ENCODE data around the gene FADD. TPM values are rescaled to one million over a fixed set of nuclear protein-coding genes. Genes with fewer than 3 reads are reported as not detected.

Gene FADD
- total RNA-seq, 1 donor from 2014 or later: 40.8 TPM

- no peaks in the 10 kb centered on the region for H3K36me3 Mint-ChIP-seq (ENCODE audit: low read depth, unreplicated experiment)
- H3K4me3 Mint-ChIP-seq (ENCODE audit: unreplicated experiment): no peak overlapping the region
- no peaks in the 10 kb centered on the region for H3K4me1 Mint-ChIP-seq (ENCODE audit: low read depth, unreplicated experiment)
- peaks cover 39% of the 10 kb centered on the region for H3K27me3 Mint-ChIP-seq (ENCODE audit: low read depth, unreplicated experiment)
- no peaks in the 10 kb centered on the region for H3K9me3 Mint-ChIP-seq (ENCODE audit: unreplicated experiment)
- Histone ChIP-seq H3K27me3 (ENCODE audit: insufficient read depth, low read length) (peaks cover 2% of the 10 kb centered on the region), H3K27ac (ENCODE audit: low read depth, low read length) (no peak overlapping the region), H3K9ac (ENCODE audit: low read length) (no peak overlapping the region), H3K79me2 (ENCODE audit: insufficient read depth, low read length) (no peaks in the 10 kb centered on the region), H3K4me3 (ENCODE audit: insufficient read depth, low read depth, low read length) (no peak overlapping the region), H2AFZ (ENCODE audit: low read depth, low read length) (no peak overlapping the region), H3K36me3 (ENCODE audit: insufficient read depth, low read length) (no peaks in the 10 kb centered on the region), H4K20me1 (ENCODE audit: insufficient read depth, low read length) (no peaks in the 10 kb centered on the region), H3K9me3 (ENCODE audit: insufficient read depth, low read depth, low read length) (no peaks in the 10 kb centered on the region), H3K4me1 (ENCODE audit: insufficient read depth, low read length) (no peaks in the 10 kb centered on the region), H3K4me2 (ENCODE audit: low read length) (no peak overlapping the region)
- DNase-seq (ENCODE audit: low read depth): no peak
- no peak for FAIRE-seq
- H3K27ac Mint-ChIP-seq (ENCODE audit: unreplicated experiment): no peak overlapping the region
- TF ChIP-seq, protein P1, sequence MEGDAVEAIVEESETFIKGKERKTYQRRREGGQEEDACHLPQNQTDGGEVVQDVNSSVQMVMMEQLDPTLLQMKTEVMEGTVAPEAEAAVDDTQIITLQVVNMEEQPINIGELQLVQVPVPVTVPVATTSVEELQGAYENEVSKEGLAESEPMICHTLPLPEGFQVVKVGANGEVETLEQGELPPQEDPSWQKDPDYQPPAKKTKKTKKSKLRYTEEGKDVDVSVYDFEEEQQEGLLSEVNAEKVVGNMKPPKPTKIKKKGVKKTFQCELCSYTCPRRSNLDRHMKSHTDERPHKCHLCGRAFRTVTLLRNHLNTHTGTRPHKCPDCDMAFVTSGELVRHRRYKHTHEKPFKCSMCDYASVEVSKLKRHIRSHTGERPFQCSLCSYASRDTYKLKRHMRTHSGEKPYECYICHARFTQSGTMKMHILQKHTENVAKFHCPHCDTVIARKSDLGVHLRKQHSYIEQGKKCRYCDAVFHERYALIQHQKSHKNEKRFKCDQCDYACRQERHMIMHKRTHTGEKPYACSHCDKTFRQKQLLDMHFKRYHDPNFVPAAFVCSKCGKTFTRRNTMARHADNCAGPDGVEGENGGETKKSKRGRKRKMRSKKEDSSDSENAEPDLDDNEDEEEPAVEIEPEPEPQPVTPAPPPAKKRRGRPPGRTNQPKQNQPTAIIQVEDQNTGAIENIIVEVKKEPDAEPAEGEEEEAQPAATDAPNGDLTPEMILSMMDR (IDR thresholded peaks at IDR 0.05; ENCODE audit: insufficient read depth, low read depth, low read length): no peak
- no peak for TF ChIP-seq EZH2 (IDR thresholded peaks at IDR 0.05; ENCODE audit: insufficient read depth, low read length)
These were observed 32.4 kb upstream of the FADD start for GRCh38 chr11:70170596-70171210.

GRCh38 chr11:70173018-70173417 lies 30.1 kb upstream of the FADD start:
- Histone ChIP-seq H3K27me3 (ENCODE audit: insufficient read depth, low read length) (peaks cover 2% of the 10 kb centered on the region), H3K36me3 (ENCODE audit: insufficient read depth, low read length) (no peaks in the 10 kb centered on the region), H3K9me3 (ENCODE audit: insufficient read depth, low read depth, low read length) (no peaks in the 10 kb centered on the region), H3K4me3 (ENCODE audit: insufficient read depth, low read depth, low read length) (no peak overlapping the region), H3K4me1 (ENCODE audit: insufficient read depth, low read length) (no peaks in the 10 kb centered on the region), H3K27ac (ENCODE audit: low read depth, low read length) (no peak overlapping the region), H3K4me2 (ENCODE audit: low read length) (no peak overlapping the region), H2AFZ (ENCODE audit: low read depth, low read length) (no peak overlapping the region), H4K20me1 (ENCODE audit: insufficient read depth, low read length) (no peaks in the 10 kb centered on the region), H3K9ac (ENCODE audit: low read length) (no peak overlapping the region), H3K79me2 (ENCODE audit: insufficient read depth, low read length) (no peaks in the 10 kb centered on the region)
- Mint-ChIP-seq H3K4me3 (ENCODE audit: unreplicated experiment) (no peak overlapping the region), H3K36me3 (ENCODE audit: low read depth, unreplicated experiment) (no peaks in the 10 kb centered on the region), H3K27ac (ENCODE audit: unreplicated experiment) (no peak overlapping the region), H3K27me3 (ENCODE audit: low read depth, unreplicated experiment) (peaks cover 25% of the 10 kb centered on the region), H3K9me3 (ENCODE audit: unreplicated experiment) (no peaks in the 10 kb centered on the region), H3K4me1 (ENCODE audit: low read depth, unreplicated experiment) (no peaks in the 10 kb centered on the region)
- no peak for DNase-seq (ENCODE audit: low read depth)
- no peak for FAIRE-seq
- TF ChIP-seq, protein P1 (IDR thresholded peaks at IDR 0.05; ENCODE audit: insufficient read depth, low read depth, low read length): peak; percentile 5
- TF ChIP-seq EZH2 (IDR thresholded peaks at IDR 0.05; ENCODE audit: insufficient read depth, low read length): no peak

- H3K27ac ChIP-seq (ENCODE audit: low read depth, low read length): no peak overlapping the region
- no peak for FAIRE-seq
- Mint-ChIP-seq H3K4me1 (ENCODE audit: low read depth, unreplicated experiment) (no peaks in the 10 kb centered on the region), H3K27me3 (ENCODE audit: low read depth, unreplicated experiment) (peaks cover 28% of the 10 kb centered on the region), H3K4me3 (ENCODE audit: unreplicated experiment) (no peak overlapping the region), H3K36me3 (ENCODE audit: low read depth, unreplicated experiment) (no peaks in the 10 kb centered on the region), H3K27ac (ENCODE audit: unreplicated experiment) (no peak overlapping the region), H3K9me3 (ENCODE audit: unreplicated experiment) (no peaks in the 10 kb centered on the region)
- H3K36me3 ChIP-seq (ENCODE audit: insufficient read depth, low read length): no peaks in the 10 kb centered on the region
- peaks cover 2% of the 10 kb centered on the region for H3K27me3 ChIP-seq (ENCODE audit: insufficient read depth, low read length)
- no peak overlapping the region for H3K4me2 ChIP-seq (ENCODE audit: low read length)
- H3K4me3 ChIP-seq (ENCODE audit: insufficient read depth, low read depth, low read length): no peak overlapping the region
- TF ChIP-seq, protein P1 (IDR thresholded peaks at IDR 0.05; ENCODE audit: insufficient read depth, low read depth, low read length): no peak
- TF ChIP-seq EZH2 (IDR thresholded peaks at IDR 0.05; ENCODE audit: insufficient read depth, low read length): no peak
- no peak overlapping the region for H3K9ac ChIP-seq (ENCODE audit: low read length)
- H2AFZ ChIP-seq (ENCODE audit: low read depth, low read length): no peak overlapping the region
- no peaks in the 10 kb centered on the region for H3K79me2 ChIP-seq (ENCODE audit: insufficient read depth, low read length)
- H4K20me1 ChIP-seq (ENCODE audit: insufficient read depth, low read length): no peaks in the 10 kb centered on the region
- no peak for DNase-seq (ENCODE audit: low read depth)
- H3K4me1 ChIP-seq (ENCODE audit: insufficient read depth, low read length): no peaks in the 10 kb centered on the region
- H3K9me3 ChIP-seq (ENCODE audit: insufficient read depth, low read depth, low read length): no peaks in the 10 kb centered on the region
These were observed 28.4 kb upstream of the FADD start for GRCh38 chr11:70174547-70175235.

All from astrocyte (in vitro differentiated cells and primary cell).